HepG2 (cell line): Measurements from ENCODE around the gene MAP3K2. TPM values are rescaled to one million over a fixed set of nuclear protein-coding genes. Genes with fewer than 3 reads are reported as not detected.

Source experiments
- ATAC-seq: fragments of 200-7000 bp; cut with Tn5 transposase; 3 replicates; pipeline ENCODE4 v1.9.1; 2020; ENCODE audit warnings: mild to moderate bottlenecking, moderate library complexity
- BruUV-seq: library from RNA; stranded (reverse); fragments of 400-500 nt; replicated peaks from 2 replicates; lab custom pipeline; 2021; lab: Mats Ljungman, UMichigan
- CTCF ChIA-PET: fragments of 300-600 bp; formaldehyde crosslinking; extraction: SDS; loops from one replicate; lab custom pipeline; 2021; ENCODE audit warnings: low total read pairs, inconsistent platforms, low intra/inter-chr PET ratio; lab: Yijun Ruan, JAX
- POLR2A ChIA-PET: fragments of 350-600 bp; sonication (Branson Sonifier 250); formaldehyde crosslinking; loops from one replicate; lab custom pipeline; 2020; ENCODE audit warnings: antibody characterized with exemption, inconsistent platforms; lab: Yijun Ruan, JAX
- DNase-seq: peaks from one replicate; pipeline ENCODE4 v3.0.0-alpha.2; 2015; ENCODE audit warnings: low spot score
- FAIRE-seq: peaks from 3 replicates; lab custom pipeline; 2011; peaks lifted over from hg19 to GRCh38; lab: Jason Lieb, UNC
- H2AFZ ChIP-seq: one replicate; pipeline ENCODE4 v1.6.1; 2011; ENCODE audit warnings: low read length, inconsistent platforms
- H3K27ac ChIP-seq: fragments of 300-600 bp; 3 replicates; pipeline ENCODE4 v1.8.0; 2011; ENCODE audit warnings: mixed run types, mild to moderate bottlenecking, mixed read lengths, low read length, inconsistent platforms; ENCODE audit not compliant: insufficient read depth; ENCODE audit errors: extremely low read length
- H3K27me3 ChIP-seq, 2 experiments: fragments of 200-600 bp in 1 of 2; 2 replicates in 1 of 2; 3 replicates in 1 of 2; pipeline versions ENCODE4 v1.6.0 to v1.8.0; 2011; ENCODE audit warnings: low read length in 2 of 2, mild to moderate bottlenecking in 2 of 2, moderate library complexity in 2 of 2, inconsistent platforms in 1 of 2; ENCODE audit not compliant: insufficient read depth in 2 of 2, control insufficient read depth in 1 of 2
- H3K36me3 ChIP-seq, 2 experiments: fragments of 200-600 bp in 1 of 2; replicated peaks in 1 of 2; 2 replicates in 1 of 2; 3 replicates in 1 of 2; pipeline versions ENCODE4 v1.5.1 to v1.8.0; 2011; ENCODE audit warnings: low read length in 2 of 2, inconsistent platforms in 1 of 2; ENCODE audit not compliant: insufficient read depth in 2 of 2, control insufficient read depth in 1 of 2
- H3K4me1 ChIP-seq: 2 replicates; pipeline ENCODE4 v1.5.1; 2012; ENCODE audit warnings: low read length, inconsistent platforms; ENCODE audit not compliant: insufficient read depth
- H3K4me2 ChIP-seq: 2 replicates; pipeline ENCODE4 v1.6.0; 2011; ENCODE audit warnings: low read depth, low read length, inconsistent platforms
- H3K4me3 ChIP-seq, 3 experiments: fragments of 200-600 bp in 1 of 3; sonication (generic), shearing (Covaris generic) in 1 of 3; replicated peaks in 1 of 3; 2 replicates each; pipeline ENCODE4 v1.5.1; 2011 to 2016; ENCODE audit warnings: low read length in 3 of 3, inconsistent platforms in 2 of 3, low read depth in 2 of 3, mild to moderate bottlenecking in 2 of 3, control low read depth in 1 of 3, mixed read lengths in 1 of 3; ENCODE audit not compliant: insufficient read depth in 1 of 3
- H3K79me2 ChIP-seq: one replicate; pipeline ENCODE4 v1.6.1; 2011; ENCODE audit warnings: low read length, inconsistent platforms; ENCODE audit not compliant: insufficient read depth
- H3K9ac ChIP-seq: 2 replicates; pipeline ENCODE4 v1.6.0; 2011; ENCODE audit warnings: mild to moderate bottlenecking, low read depth, low read length, inconsistent platforms; ENCODE audit not compliant: insufficient read depth
- H3K9me3 ChIP-seq: 2 replicates; pipeline ENCODE4 v1.5.1; 2012; ENCODE audit warnings: mild to moderate bottlenecking, low read length
- H4K20me1 ChIP-seq: 2 replicates; pipeline ENCODE4 v1.6.0; 2011; ENCODE audit warnings: inconsistent platforms, mild to moderate bottlenecking, low read length, moderate library complexity; ENCODE audit not compliant: insufficient read depth
- ADNP ChIP-seq: sonication (generic); formaldehyde crosslinking; IDR thresholded peaks from 2 replicates; pipeline ENCODE4 v1.4.0; 2020; ENCODE audit warnings: missing genetic modification reagents
- ELF1 ChIP-seq: sonication (generic); formaldehyde crosslinking; IDR thresholded peaks from 2 replicates; pipeline ENCODE4 v1.4.0; 2020; ENCODE audit warnings: missing genetic modification reagents
- ETV5 ChIP-seq: IDR thresholded peaks from 2 replicates; pipeline ENCODE4 v1.6.1; 2018; ENCODE audit warnings: missing biosample characterization, missing genetic modification reagents, inconsistent platforms, borderline replicate concordance
- KDM5A ChIP-seq: fragments of 200-600 bp; sonication (generic); IDR thresholded peaks from 2 replicates; pipeline ENCODE4 v1.7.0; 2018; ENCODE audit warnings: antibody characterized with exemption, mild to moderate bottlenecking, low read length, borderline replicate concordance
- MAFG ChIP-seq: sonication (generic); formaldehyde crosslinking; IDR thresholded peaks from 2 replicates; pipeline ENCODE4 v1.5.1; 2020; ENCODE audit warnings: mild to moderate bottlenecking, missing genetic modification reagents
- NAIF1 ChIP-seq: sonication (generic); formaldehyde crosslinking; IDR thresholded peaks from 2 replicates; pipeline ENCODE4 v1.5.0; 2020; ENCODE audit warnings: mild to moderate bottlenecking, missing genetic modification reagents, borderline replicate concordance
- PRPF4 ChIP-seq: fragments of 200-400 bp; formaldehyde crosslinking; IDR thresholded peaks from 2 replicates; pipeline ENCODE4 v1.6.1; 2016; ENCODE audit warnings: low read length, low read depth; ENCODE audit not compliant: poor library complexity, severe bottlenecking
- SAP130 ChIP-seq: IDR thresholded peaks from 2 replicates; pipeline ENCODE4 v1.6.1; 2016; ENCODE audit warnings: low read depth
- SP140L ChIP-seq: sonication (generic); formaldehyde crosslinking; IDR thresholded peaks from 2 replicates; pipeline ENCODE4 v1.4.0; 2020; ENCODE audit warnings: missing genetic modification reagents, borderline replicate concordance
- TRIM22 ChIP-seq: fragments of 450-650 bp; IDR thresholded peaks from 2 replicates; pipeline ENCODE4 v1.6.1; 2017
- ZFP36L1 ChIP-seq: sonication (generic); formaldehyde crosslinking; IDR thresholded peaks from 2 replicates; pipeline ENCODE4 v1.8.0; 2022; ENCODE audit warnings: mild to moderate bottlenecking, missing genetic modification reagents, moderate library complexity
- ZNF12 ChIP-seq: sonication (generic); formaldehyde crosslinking; IDR thresholded peaks from 2 replicates; pipeline ENCODE4 v1.5.0; 2020; ENCODE audit warnings: missing genetic modification reagents
- ZNF605 ChIP-seq: sonication (generic); formaldehyde crosslinking; IDR thresholded peaks from 2 replicates; pipeline ENCODE4 v1.8.0; 2022; ENCODE audit warnings: mild to moderate bottlenecking, missing genetic modification reagents
- ZNF674 ChIP-seq: sonication (generic); formaldehyde crosslinking; IDR thresholded peaks from 2 replicates; pipeline ENCODE4 v1.5.0; 2020; ENCODE audit warnings: low read depth, mild to moderate bottlenecking, missing genetic modification reagents
- ZNF75D ChIP-seq: sonication (generic); formaldehyde crosslinking; IDR thresholded peaks from 2 replicates; pipeline ENCODE4 v1.8.1; 2023; ENCODE audit warnings: missing genetic modification reagents, mild to moderate bottlenecking, borderline replicate concordance
- WGBS: methylation state at CpG from one replicate; pipeline ENCODE4 v1.1.6; 2017; ENCODE audit warnings: low lambda C conversion rate; 5-methylcytosine and 5-hydroxymethylcytosine counted together
- in situ Hi-C: cut with HindIII; loops from 2 replicates; pipeline ENCODE4 v1.10.0; 2017; ENCODE audit warnings: low pct_unique_long_range_greater_than_20kb; ENCODE audit not compliant: extremely low pct_ligation_motif_present
- intact Hi-C: fragments of 100-400 bp; cut with micrococcal nuclease; formaldehyde crosslinking; loops from one replicate; pipeline ENCODE4 v1.10.0; 2022; ENCODE audit not compliant: unreplicated experiment
- polyA plus RNA-seq, 8 experiments: library from polyadenylated mRNA; depleted of rRNA in 3 of 8; stranded (reverse) in 7 of 8; unstranded in 1 of 8; fragments of >200 nt; fragmentation: Illumina TruSeq in 4 of 8; extraction: Trizol in 4 of 8; gene quantifications; 2 replicates each; pipeline versions ENCODE4 v1.2.1 to v1.2.3, GENCODE V29; 2011 to 2016; ENCODE audit warnings: low read depth in 4 of 8, missing spikeins in 1 of 8, mixed read lengths in 1 of 8; ENCODE audit not compliant: insufficient read depth in 1 of 8
- total RNA-seq, 5 experiments: library from RNA; depleted of rRNA; stranded (reverse); fragments of >200 nt; fragmentation: Illumina TruSeq; extraction: Trizol; gene quantifications; 2 replicates each; pipeline ENCODE4 v1.2.3, GENCODE V29; 2016; ENCODE audit warnings: low read depth in 1 of 5

Gene MAP3K2
- total and polyA plus RNA-seq, 2 of the 13 experiments (the other 11 are each of a cell fraction or from before 2014, with no cell fraction given), result 12.2 to 37.2 TPM

GRCh38 chr2:127283275-127283674 is 104.5 kb downstream of the MAP3K2 start:
- ATAC-seq, result no peak
- Histone ChIP-seq H3K4me1 (no peaks in the 10 kb centered on the region), H3K4me2 (no peak overlapping the region), H3K36me3 (peaks cover 49 to 96% of the 10 kb centered on the region in 2 experiments), H3K4me3 (no peak overlapping the region), H3K27me3 (no peaks in the 10 kb centered on the region), H4K20me1 (no peaks in the 10 kb centered on the region), H3K9me3 (no peaks in the 10 kb centered on the region)
- in situ Hi-C loops, result no loop called here
- 98% methylated on average over 2 of the region's 2 CpGs for WGBS
- no TSS peak for BruUV-seq
- CTCF ChIA-PET, result no interaction called here
- intact Hi-C loops, result no loop called here
- peak; percentile 21 for FAIRE-seq
- TF ChIP-seq ZNF674, result no peak
- no peak for TF ChIP-seq ZNF12
- TF ChIP-seq ELF1, result no peak
- no peak for TF ChIP-seq MAFG (CRISPR knock-in tag)
- TF ChIP-seq ADNP (CRISPR knock-in tag), result no peak
- TF ChIP-seq KDM5A, result no peak
- TF ChIP-seq SAP130 (CRISPR knock-in tag), result no peak
- TF ChIP-seq ZFP36L1 (CRISPR knock-in tag), result no peak
- no peak for TF ChIP-seq ZNF605 (CRISPR knock-in tag)
- no peak for TF ChIP-seq ETV5 (CRISPR knock-in tag)
- TF ChIP-seq, all 625 proteins: peak for 0
- POLR2A ChIA-PET, result interaction anchor here (1.1 kb wide), 1 partner anchor 11 kb away, joined by 3 read pairs; the partner anchor contains the start of gene ERCC3
- DNase-seq, result no peak
- no peak overlapping the region for H3K9ac ChIP-seq
- H3K79me2 ChIP-seq, result peaks cover 13% of the 10 kb centered on the region
- no peak overlapping the region for H2AFZ ChIP-seq
- H3K27ac ChIP-seq, result no peak overlapping the region

- WGBS, result 95% methylated on average over 2 of the region's 2 CpGs
- Histone ChIP-seq H3K9me3 (no peaks in the 10 kb centered on the region), H3K9ac (no peak overlapping the region), H3K79me2 (peaks cover 13% of the 10 kb centered on the region), H4K20me1 (no peaks in the 10 kb centered on the region), H3K4me1 (no peaks in the 10 kb centered on the region), H3K36me3 (peaks cover 45 to 95% of the 10 kb centered on the region in 2 experiments), H3K4me3 (no peak overlapping the region), H3K4me2 (no peak overlapping the region), H3K27me3 (no peaks in the 10 kb centered on the region), H2AFZ (no peak overlapping the region), H3K27ac (no peak overlapping the region)
- DNase-seq, result no peak
- intact Hi-C loops (no loop called here), in situ Hi-C loops (no loop called here)
- no TSS peak for BruUV-seq
- POLR2A ChIA-PET, result interaction anchor here (3.8 kb wide), 1 partner anchor 13 kb away, joined by 15 read pairs; the partner anchor contains the start of gene ERCC3
- CTCF ChIA-PET, result no interaction called here
- no peak for ATAC-seq
- no peak for FAIRE-seq
- no peak for TF ChIP-seq PRPF4
- TF ChIP-seq NAIF1 (CRISPR knock-in tag), result no peak
- TF ChIP-seq ZNF75D, result no peak
- no peak for TF ChIP-seq TRIM22
- no peak for TF ChIP-seq SP140L (CRISPR knock-in tag)
Observed at GRCh38 chr2:127280693-127281092, 107.1 kb downstream of the MAP3K2 start.
